ENCODE data around the gene TMEM50B.
"Not testable (repeated sequence)": the region's sequence is repeated elsewhere in the genome, so short reads cannot be mapped to it uniquely, and the experiment has no call there.

The TMEM50B gene

DNA sequence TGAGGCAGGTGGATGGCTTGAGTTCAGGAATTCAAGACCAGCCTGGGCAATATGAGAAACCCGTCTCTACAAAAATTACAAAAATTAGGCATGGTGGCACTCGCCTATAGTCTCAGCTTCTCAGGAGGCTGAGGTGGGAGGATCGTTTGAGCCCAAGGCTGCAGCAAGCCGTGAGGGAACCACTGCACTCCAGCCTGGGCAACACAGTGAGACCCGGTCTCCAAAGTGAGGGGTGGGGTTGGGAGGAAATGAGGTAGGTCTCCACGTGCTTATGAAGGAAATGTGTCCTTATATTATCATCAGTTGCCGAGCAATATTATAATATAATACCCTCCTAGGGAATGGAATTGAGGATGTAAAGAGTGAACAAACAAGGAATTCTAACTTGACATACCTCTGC, 2.7 kb downstream of the TMEM50B start:
- no peak for DNase-seq

DNA sequence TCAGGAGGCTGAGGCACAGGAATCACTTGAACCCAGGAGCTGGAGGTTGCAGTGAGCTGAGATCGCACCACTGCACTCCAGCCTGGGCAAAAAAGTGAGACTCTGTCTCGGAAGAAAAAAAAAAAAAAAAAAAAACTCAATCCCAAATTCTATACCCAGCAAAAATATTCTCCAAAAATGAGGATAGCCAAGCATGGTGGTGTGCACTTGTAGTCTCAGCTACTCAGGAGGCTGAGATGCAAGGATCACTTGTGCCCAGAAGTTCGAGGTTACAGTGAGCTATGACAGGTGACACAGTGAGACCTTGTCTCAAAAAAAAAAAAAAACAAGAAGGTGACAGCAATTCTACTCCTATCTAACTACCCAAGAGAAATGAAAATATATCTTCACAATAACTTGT, 6.4 kb downstream of the TMEM50B start:
- no peak for DNase-seq

DNA sequence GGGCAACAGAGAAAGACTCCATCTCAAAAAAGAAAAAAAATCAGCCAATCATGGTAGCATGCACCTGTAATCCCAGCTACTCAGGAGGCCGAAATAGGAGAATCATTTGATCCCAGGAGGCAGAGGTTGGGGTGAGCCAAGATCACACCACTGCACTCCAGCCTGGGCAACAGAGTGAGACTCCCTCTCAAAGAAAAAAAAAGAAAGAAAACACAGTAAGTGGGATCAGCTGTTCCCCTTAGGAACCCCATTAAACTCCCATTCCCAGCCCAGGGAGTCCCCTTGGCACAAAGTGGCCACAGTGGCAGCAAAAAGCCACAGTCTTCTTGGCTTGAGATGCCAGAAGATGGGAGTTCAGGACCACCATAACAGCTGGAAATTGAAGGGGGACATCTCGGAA, 9.1 kb downstream of the TMEM50B start:
- DNase-seq: no peak

DNA sequence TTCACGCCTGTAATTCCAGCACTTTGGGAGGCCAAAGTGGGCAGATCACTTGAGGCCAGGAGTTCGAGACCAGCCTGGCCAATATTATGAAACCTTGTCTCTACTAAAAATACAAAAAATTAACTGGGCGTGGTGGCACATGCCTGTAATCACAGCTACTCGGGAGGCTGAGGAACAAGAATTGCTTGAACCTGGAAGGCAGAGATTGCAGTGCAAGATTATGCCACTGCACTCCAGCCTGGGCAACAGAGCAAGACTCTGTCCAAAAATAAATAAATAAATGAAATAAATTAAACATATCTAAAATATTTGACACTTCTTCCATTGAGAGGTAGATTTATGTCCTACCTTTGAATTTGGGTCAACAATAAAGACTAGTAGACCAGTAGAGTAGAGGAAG, 10.6 kb downstream of the TMEM50B start:
- not testable (repeated sequence) for DNase-seq

DNA sequence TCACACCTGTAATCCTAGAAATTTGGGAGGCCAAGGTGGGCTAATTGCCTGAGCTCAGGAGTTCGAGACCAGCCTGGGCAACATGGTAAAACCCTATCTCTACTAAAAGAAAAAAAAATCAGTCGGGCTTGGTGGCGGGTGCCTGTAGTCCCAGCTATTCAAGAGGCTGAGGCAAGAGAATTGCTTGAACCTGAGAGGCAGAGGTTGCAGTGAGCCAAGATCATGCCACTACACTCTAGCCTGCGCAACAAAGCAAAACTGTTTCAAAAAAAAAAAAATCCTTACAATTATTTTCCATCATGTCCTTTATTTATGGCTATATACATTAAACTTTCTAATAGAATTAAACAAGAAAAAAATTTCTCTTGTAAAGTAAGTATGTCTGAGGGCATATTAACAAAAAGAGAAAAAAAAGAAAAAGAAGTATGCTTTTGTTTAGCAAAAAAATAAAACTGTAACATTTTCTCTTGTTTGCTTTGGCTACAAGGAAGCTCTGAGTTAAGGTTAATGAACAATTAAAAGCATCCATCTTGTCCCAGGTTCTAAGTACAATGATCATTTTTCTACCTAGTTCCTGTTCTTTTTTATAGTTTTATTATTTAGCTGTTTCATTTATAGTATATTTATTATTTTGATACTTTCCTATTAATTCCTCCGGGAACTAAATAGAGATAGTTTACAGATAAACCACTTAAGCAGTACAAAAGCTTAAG, 18.1 kb downstream of the TMEM50B start:
- no peak for DNase-seq

DNA sequence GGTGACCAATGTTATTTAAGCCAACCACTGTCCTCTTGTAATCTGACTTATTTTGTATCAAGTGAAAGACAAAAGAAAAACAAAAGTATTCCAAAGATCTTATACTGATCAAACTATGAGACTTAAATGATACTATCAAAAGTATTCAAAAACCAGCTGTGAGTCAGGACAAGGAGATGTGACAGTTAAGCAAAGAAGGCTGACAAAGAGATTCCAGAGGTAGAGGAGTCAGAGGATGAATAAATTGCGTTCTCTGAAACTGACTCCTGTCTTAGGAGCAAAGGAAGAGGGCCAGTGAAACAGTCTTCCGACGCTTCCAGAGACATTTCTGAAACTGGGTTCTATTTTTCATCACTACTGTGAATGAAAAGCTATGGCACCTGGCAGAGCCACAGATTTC, 20.9 kb downstream of the TMEM50B start:
- no peak for DNase-seq

DNA sequence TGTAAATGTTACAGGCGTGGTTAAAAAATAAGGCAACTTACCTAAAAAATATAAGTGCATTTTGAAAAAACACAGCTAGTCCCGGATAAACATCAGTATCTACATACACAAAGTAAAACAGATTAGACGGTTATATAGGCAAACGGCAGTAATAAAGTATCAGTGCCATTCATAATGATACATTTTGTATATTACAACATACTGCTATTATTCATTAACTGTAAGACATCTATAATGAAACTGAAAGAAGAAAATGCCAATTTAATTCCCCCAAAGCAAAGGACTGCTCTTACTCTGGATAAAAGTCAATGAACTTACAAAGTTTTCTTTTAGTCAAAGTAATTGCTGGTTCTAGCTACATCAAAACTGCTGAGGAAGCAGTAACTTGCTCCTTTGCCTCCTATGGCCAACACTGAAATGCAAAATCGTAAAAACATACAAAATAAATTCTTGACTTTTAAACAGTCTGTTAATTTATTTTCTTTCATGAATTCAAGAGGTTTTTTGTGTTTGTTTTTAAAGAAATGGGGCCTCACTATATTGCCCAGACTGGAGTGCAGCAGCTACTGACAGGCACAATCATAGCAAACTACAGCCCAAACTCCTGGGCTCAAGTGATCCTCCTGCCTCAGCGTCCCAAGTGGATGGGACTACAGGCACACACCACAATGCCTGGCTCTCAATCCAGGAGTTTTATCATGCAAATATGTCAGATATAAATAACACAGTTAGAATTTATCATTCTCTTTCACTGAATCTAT, 23.9 kb downstream of the TMEM50B start:
- DNase-seq: no peak

DNA sequence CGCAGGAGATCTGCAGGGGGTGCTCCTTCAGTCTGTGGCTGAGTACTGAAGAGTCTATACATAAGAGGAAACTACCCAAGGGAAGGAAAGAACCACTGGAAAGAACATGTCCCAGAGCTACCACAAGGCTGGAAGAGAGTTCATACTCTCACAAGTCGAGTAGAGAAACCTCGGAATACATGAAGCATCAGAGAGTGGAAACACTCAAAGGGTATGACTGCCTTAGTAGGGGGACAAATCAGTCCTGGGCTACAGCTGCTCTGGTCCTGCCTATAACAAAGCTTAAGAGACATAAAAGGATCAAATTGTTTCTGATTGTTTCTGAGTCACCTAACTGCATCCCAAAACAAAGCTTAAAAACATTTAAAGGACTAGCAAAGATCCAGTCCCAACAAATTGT, 27.4 kb downstream of the TMEM50B start:
- no peak for DNase-seq

DNA sequence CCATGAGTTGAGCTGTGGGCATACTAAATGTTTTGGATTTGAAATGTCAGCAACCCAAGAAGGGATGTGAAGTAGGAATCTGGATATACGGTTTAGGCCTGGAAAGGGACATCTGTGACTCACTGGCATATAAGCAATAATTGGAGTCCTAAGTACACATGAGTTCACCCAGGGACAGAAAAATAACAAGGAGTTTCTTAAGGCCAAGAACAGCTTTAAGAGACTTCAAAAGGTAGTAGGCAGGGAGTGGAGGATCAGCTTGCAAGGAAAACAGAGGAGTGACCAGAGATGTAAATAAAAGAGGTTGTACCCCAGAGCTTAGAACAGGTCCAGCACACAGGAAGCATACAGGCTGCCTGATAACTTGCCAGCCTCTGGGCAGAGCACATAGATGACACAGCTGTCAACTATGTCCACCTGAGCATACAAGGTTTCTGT, 28.1 kb downstream of the TMEM50B start:
- no peak for DNase-seq

DNA sequence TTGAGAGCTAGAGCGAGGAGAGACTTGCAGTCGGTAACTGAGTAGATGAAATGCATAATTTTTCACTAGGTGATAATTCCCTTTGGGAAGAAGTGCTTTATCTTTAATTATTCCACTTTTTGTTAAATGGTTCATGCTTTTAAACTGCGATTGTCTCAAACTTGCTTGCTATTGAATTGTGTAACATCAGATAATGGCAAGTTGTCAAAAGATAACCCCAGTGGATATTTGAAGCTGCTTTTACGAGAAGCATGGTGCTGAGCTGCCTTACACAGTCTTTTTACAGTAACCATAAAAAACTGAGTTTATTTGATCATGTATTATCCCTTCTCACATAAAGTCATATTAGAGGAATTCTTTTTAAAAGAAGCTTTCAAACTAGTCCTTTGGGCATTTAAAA, 30.2 kb downstream of the TMEM50B start:
- no peak for DNase-seq

DNA sequence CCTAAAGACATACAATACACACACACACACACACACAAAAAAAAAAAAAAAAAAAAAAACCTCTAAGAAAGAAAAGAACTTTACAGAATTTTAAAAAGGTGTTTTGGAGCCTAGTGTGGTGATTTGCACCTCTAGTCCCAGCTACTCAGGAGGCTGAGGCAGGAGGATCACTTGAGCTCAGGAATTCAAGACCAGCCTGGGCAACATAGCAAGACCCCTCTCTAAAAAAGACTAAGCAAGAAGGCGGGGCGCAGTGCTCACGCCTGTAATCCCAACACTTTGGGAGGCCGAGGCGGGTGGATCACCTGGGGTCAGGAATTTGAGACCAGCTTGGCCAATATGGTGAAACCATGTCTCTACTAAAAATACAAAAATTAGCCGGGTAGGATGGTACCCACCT, 33.2 kb downstream of the TMEM50B start:
- DNase-seq: not testable (repeated sequence)

DNA sequence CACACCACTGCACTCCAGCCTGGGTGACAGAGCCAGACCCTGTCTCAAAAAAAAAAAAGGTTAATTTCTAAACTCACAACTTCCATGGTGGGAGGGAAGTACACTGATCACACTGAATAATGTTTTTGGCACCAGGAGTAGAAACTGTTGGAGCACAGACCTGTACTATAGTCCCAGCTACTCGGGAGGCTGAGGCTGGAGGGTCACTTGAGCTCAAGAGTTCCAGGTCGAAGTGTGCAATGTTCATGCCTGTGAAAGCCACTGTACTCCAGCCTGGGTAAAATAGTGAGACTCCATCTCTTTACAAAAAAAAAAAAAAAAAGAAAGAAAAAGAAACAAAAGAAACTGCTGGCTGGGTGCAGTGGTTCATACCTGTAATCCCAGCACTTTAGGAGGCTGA, 35.3 kb downstream of the TMEM50B start:
- DNase-seq: no peak

DNA sequence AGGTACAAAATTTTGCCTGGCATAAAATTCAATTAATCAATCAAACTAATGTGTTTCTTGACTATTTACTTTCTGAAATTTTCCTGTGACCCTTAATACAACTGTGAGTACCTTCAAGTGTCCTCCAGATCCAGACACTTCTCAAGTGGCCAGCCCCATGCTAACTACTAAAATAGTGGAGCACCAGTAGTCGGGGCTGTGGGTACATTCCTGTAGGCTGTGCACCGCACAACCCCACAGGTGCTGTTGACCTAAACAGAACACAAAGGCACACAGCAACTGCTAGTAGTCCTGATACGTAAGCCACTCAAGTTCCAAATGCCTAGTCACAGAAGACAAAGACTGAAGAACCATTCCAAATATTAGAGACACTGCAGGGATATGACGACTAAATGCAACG, 36.6 kb downstream of the TMEM50B start:
- no peak for DNase-seq

DNA sequence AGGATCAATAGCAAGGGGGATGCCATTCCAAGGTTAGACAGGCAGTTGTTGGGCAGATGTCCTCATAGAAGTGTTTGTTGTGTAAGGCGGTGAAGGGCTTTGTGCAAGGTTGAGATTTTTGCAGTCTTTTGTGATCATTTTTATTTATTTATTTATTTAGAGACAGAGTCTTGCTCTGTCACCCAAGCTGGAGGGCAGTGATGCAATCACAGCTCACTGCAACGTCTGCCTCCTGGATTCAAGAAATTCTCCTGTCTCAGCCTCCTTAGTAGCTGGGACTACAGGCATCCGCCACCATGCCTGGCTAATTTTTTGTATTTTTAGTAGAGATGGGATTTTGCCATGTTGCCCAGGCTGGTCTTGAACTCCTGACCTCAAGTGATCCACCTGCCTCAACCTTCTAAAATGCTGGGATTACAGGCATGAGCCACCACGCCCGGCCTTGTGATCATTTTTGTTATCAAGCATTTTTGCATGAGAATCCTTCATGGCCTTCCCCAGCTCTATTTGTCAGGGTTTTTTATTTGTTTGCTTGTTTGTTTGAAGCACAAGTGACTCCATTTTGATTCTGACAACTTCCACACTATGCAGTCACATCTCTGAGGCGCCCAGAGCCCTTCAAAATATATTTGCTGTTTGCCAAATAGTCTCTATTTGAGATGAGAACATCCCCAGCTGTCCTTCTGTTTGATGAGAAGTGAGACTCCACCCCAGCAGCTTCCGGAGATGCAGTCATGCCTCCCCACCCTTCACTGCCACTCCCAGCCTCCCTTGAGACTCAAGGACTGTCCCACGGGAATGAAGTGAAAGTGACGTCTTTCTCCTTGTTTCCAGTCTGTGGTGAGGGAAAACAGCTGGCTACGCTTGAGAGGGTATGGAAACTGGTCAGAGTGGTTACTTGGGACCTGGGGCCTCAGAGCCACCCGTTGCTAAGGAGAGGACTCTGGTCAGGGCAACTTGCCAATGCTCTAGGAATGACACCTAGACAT, 38.0 kb downstream of the TMEM50B start:
- DNase-seq: peak; percentile 89 to 91

DNA sequence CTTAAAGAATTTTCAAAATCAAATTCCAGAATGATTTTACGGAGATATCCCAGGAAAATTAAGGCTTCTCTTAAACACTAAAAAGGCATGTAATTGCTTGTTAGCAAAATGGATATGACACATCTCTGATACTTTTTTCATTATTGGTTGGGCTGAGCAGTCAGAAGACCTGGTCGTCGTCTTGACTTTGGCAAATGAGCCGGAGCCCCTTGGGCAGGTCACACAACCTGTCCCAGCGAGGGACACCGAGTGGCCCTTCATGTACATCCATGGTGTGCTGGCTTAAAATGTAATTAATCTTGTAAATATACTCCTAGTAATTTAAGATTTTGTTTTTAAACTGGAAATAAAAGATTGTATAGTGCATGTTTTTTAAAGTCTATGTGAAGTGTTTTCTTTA, 42.6 kb downstream of the TMEM50B start:
- DNase-seq: no peak

DNA sequence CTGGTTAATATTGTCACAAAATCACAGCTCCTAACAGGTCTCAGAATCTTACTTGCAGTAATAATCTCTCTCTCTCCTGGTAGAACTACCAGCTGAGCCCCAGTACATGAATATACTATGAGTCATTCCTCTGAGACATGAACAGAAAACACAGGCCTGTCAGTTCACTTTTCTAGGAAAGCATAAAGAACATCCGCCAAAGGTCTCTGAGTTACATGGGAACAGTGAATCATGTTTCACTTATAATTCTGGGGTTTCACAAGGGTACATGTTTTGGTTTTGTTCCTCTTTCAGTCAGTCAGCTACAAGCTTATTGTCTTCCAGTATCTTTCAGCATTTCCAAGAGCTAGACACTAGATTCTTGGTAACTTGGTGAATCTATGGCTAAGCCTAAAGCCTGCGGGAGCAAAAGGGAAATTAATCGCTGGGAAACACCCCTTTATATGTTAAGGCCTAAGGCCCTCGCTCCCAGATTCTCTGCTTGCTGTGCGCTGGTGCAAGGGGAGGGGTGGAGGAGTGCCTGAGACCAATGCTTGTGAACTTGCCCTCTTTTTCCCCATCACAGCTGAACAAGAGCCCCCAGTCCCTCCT, 44.9 kb downstream of the TMEM50B start:
- DNase-seq: no peak

DNA sequence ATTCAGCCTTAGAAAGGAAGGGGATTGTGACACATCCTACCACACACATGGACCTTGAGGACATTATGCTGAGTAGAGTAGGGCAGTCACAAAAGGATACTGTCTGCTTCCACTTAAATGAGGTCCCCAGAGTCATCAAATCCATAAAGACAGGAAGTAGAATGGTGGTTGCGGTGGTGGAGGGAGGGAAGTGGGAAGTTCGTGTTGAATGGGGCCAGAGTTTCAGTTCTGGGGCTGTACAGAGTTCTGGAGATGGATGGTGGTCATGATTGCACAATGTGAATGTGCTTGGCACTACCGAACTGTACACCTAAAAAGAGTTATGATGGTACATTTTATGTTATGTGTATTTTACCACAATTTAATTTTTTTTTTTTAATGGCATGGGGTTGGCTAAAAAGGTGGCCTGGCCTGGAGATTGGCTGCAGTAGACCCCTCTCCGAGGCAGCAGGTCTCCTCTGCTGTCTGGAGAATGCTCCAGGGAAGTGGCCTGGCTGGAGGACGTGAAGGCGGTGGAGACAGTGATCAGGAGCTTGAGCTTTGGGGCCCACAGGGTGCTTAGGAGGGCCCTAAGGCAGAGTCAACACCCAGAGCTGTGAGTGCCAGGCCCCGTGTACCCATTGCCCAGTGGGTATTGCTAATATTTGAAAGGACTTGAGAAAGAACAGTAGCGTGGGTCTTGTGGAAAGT, 46.2 kb downstream of the TMEM50B start:
- DNase-seq: no peak

DNA sequence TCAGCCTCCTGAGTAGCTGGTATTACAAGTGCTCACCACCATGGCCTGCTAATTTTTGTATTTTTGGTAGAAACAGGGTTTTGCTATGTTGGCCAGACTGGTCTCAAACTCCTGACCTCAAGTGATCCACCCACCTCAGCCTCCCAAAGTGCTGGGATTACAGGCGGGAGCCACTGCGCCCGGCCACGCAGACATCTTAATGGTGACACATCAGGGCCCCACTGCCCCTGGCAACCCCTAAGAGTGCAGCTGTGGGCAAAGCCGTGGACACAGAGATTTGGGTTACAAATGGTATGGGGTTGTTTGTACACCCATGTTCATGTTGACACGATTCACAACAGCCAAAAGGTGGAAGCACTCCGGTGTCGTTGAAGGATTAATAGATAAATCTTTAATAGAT, 46.8 kb downstream of the TMEM50B start:
- DNase-seq: no peak

DNA sequence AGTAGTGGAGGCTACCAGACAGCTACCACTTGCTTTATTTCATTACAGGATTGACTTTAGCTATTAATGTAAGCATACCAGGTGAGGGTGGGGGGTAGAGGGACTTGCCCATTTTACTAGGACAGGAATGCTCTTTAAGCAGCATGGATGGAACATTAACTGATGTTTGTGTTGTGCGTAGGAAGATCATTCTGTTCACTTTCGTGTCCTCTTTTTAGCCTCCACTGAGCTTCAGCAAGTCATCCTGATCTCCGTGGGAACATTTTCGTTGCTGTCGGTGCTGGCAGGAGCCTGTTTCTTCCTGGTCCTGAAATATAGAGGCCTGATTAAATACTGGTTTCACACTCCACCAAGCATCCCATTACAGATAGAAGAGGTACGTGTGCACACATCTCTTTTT, 47.3 kb downstream of the TMEM50B start:
- no peak for DNase-seq

DNA sequence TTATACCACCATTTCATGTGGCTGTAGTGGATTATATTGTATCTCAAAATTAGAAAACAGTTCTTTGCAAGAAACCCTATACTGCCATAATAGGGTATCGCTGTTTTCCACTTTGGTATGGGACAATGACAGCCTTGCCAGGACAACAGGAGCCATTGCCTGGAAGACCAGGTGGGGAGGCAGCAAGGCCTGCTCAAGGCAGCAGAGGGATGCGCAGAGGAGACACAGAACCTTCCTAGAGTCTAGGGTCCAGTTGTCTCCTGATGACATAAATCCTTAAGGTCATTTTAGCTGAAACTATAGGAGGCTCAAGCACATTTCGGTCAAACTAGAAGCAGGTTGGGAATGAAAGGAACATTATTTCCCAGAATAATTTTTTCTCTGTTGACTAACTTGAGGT, 48.9 kb downstream of the TMEM50B start:
- DNase-seq: no peak

DNA sequence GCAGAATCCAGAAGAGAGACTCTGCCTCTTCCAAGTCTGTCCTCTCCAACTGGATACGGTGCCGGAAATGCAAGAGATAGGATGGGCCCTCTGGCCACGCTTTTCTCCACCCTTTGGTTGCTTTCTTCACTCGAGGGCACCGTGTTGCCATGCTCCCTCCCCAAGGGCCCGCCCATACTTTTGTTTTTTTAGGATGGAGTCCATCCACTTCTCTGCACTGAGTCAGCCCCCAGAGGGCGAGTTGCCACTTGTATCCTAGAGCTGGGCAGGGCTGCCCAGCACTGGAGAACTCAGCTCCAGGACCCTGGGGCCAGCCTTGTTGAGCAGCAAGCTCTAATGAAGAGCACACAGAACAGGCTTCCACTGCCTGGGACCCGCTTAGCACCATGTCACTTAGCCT, 51.1 kb downstream of the TMEM50B start:
- no peak for DNase-seq

DNA sequence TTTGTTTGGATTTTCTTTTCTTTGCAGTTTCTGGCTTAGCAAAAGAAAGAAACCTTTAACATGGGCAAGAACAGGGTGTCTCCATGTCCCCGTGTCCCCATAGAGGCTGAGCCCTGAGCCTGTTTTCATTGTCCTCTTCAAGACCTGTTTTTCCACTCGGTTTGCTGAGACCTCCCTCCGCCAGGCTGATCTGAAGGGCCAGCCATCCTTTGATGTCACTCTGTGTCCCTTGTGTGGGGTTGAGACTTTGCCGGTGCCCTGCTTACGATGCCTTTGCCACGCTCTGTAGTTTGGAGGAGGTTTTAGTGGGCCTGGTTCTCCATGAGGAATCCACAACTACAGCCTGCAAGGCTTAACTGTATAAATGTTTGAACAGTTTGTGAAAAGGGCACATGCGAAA, 52.7 kb downstream of the TMEM50B start:
- no peak for DNase-seq
